Mucosa of gallbladder (tissue), 1 donor: Measurements from ENCODE around the gene RPTOR. TPM values are rescaled to one million over a fixed set of nuclear protein-coding genes. Genes with fewer than 3 reads are reported as not detected.
"Not testable (repeated sequence)": the region's sequence is repeated elsewhere in the genome, so short reads cannot be mapped to it uniquely, and the experiment has no call there.

Source experiments
- DNase-seq: peaks from one replicate; pipeline ENCODE4 v3.0.0-alpha.2; 2020; ENCODE audit warnings: low spot score
- total RNA-seq: library from RNA; stranded (reverse); gene quantifications from one replicate; pipeline ENCODE4 v1.2.1, GENCODE V29; 2021
- donor health status: DM: no; HTN: no; CAD: no.

Gene RPTOR
- total RNA-seq, 1 donor from 2014 or later, result 37.5 TPM

GRCh38 chr17:80693511-80693910, 148.9 kb downstream of the RPTOR start:
- DNase-seq, result no peak

DNA sequence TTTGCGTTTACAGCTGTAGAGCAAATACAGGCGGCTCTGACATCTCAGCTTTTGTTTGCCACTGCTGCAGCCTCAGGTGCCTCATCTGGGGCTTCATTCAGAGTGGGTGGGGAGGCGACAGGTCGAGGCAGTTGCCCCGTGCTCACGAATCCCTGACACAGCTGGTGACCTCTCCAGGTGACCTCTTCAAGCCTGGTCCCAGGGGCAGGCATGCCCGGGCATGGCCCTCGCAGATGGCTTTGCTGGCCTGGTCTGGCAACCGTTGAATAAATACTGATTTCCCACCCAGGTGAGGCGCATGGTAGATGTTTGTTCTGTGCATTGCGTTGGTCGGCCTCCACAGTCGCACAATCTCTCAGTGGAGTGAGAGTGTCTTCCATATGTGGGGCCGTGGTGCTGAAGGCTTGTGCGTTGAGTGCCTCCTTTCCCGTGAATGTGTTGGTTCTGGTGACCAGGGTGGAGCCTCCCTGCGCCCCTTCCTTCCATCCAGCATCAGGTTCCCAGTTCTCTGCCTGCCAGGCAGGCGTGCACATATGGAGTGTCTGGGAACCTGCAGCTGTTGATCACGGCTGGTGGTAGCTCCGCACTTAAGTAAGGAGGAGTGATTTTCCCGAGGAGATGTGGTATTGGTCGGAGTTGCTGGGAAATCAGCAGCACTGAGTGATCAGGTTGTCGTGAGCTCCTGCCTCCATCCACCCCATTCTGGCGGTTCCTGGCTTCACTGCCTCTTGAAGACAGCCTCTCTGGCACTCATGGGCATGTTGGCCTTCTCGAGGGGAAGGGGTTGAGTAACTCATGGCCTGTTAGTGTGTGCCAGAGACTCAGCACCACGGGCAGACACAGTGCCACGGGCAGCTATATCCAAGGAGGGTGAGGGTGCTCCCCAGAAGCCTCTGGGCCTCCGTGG, 149.7 kb downstream of the RPTOR start:
- DNase-seq, result no peak

GRCh38 chr17:80694992-80695912, 150.6 kb downstream of the RPTOR start:
- DNase-seq, result no peak

GRCh38 chr17:80695979-80696378, 151.3 kb downstream of the RPTOR start:
- no peak for DNase-seq

DNA sequence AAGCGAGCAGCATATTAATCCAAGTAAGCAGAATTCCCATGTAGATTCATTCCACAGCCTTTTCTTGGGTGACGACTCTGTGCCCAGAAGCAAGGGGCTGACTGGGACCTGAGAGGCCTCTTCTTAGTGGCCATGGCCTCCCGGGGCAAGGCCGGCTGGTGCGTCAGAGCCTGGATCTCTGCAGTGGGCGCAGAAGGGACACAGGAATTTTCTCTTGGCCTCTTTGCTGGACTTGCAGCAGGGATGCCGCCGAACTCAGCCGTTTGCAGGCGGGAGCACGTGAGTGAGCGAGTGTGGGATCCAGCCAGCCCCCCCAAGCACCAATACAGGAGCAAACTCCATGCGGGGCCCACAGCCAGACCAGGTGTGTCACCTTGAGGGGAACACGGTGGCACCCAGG, 151.8 kb downstream of the RPTOR start:
- no peak for DNase-seq

- DNase-seq, result no peak
Measured at GRCh38 chr17:80696964-80697363, 152.3 kb downstream of the RPTOR start.

DNA sequence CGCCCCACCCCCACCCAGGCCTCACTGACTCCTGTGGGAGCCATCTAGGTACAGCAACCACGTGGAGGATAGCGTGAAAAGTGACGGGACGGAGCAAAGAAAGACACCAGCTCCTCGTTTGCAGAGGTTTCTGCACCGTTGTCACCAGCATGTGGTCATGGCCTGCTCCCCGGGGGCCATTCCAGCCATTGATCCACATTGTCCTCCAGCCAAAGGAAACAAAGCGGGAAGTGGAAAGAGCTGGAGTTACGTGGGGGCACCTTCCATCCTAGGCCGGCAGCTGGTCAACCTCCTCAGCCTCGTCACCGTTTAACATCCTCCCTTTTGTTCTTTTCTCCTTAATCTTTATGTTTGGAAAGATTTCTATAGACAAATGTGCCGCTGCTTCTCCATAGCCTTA, 153.7 kb downstream of the RPTOR start:
- no peak for DNase-seq

DNA sequence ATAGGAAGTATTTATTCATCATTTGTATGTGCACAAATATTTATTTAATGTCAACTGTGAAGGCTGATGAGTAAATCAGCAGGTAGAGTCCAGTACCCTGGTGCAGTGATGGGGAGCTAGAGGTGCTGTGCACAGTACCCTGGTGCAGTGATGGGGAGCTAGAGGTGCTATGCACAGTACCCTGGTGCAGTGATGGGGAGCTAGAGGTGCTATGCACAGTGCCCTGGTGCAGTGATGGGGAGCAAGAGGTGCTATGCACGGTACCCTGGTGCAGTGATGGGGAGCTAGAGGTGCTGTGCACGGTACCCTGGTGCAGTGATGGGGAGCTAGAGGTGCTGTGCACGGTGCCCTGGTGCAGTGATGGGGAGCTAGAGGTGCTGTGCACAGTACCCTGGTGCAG, 154.6 kb downstream of the RPTOR start:
- not testable (repeated sequence) for DNase-seq

- DNase-seq, result no peak
Measured at GRCh38 chr17:80701730-80702129, 157.1 kb downstream of the RPTOR start.

DNA sequence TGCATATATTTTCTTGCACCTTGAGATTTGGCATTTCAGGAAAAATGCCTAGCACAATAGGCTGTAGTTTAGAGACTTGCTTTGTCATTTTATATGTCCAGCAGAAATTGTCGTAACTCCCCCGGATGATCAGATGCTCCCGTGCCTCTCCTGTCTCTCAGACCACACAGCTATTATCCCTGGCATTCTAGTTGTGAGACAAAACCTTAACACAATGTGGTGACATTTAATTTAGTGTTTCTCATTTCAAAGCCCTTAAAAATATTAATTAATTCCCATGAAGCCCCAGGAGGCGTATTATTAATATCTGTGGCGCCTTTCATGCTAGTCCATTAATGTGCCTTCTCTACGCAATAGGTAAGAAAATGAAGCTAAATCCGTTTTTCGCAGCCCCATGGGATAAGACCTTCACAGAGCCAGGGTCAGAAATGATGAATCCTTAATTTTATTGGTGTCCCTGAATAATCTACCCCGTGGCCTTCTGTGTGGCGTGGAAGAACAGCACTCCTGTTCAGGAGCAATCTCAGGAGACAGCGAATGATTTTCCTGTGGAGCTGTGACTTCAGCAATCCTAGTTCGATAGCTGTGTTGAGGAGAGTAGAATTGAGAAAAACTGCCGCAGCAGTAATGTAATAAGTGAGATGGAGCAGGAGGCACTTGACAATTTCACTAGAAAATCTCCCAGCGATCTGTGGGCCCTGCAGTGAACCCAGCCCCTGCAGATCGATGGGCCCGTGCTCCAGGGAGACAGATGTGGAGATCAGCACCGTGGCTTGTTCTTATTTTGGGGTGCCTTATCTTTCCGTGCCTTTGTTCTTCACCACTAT, 157.9 kb downstream of the RPTOR start:
- no peak for DNase-seq

DNA sequence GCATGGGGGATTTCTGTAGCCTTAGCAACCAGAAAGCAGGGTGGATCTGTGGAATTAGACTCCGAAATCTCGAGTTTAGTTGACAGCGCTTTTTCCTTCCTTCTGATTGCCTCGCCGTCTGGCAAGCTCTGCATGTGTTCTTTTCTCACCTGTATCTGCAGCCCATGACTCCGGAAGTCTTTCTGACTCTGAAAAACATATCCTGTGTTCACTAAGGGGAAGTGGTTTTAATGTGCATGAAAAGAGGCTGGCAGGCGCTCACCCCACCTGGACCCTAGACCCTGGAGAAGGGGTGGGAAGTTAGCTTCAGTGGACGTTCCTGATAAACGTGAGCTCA, 158.5 kb downstream of the RPTOR start:
- no peak for DNase-seq

GRCh38 chr17:80704381-80704819, 159.8 kb downstream of the RPTOR start:
- no peak for DNase-seq

DNA sequence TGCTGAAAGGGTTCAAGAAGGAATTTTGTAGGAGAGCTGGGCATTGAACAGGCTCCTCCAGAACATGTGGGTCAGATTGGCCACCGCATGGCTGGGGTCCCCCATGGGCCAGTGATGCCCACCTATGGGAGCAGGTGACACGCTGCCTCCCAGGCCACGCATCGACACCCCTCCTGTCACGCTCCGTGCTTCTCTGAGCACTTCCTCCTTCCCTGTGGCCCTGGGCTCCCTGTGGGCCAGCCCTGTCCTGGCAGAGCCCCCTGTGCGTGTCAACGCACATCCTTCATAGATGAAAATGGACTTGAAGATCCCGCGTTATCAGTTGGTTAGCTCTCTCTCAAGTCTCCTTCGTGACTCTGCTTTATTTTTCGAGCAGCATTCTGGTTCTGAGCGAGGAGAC, 160.3 kb downstream of the RPTOR start:
- DNase-seq, result no peak

DNA sequence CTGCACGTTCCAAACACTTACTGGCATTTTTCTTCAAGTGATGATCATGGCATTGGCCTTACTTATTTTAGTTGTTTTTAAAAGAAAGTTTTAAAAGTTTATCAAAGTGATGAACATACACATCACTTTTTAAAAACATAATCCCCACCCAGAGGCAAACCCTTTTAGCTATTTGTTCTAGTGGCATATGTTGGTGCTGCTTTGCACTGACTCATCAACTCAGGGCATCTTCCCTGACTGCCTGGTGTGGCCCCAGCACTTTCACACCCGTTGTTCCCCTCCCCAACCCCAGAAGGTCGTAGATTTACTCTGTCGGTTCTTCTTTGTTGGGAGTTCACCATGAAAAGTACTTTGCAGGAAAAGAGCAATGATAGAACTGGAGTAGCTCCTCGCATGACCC, 161.3 kb downstream of the RPTOR start:
- no peak for DNase-seq

- no peak for DNase-seq
Measured at GRCh38 chr17:80706463-80706867, 161.8 kb downstream of the RPTOR start.

- no peak for DNase-seq
Measured at GRCh38 chr17:80708480-80708879, 163.8 kb downstream of the RPTOR start.

- DNase-seq, result no peak
Measured at GRCh38 chr17:80709090-80709695, 164.6 kb downstream of the RPTOR start.

- no peak for DNase-seq
Measured at GRCh38 chr17:80710714-80711302, 166.2 kb downstream of the RPTOR start.

DNA sequence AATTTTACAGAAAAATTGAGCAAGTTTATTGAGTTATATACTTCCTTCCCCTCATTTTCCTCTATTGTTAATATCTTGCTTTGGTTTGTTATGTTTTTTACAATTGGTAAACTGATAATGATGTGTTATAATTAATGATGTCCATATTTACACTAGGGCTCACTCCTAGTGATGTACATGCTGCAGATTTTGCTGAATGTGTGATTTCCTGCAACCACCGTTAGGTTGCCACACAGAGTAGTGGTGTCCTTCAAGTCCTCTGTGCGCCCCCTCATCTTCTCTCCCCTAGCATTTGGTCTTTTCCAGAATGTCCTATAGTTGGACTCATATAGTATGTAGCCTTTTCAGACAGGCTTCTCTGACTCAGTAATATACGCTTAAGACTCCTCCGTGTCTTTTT, 167.5 kb downstream of the RPTOR start:
- no peak for DNase-seq

DNA sequence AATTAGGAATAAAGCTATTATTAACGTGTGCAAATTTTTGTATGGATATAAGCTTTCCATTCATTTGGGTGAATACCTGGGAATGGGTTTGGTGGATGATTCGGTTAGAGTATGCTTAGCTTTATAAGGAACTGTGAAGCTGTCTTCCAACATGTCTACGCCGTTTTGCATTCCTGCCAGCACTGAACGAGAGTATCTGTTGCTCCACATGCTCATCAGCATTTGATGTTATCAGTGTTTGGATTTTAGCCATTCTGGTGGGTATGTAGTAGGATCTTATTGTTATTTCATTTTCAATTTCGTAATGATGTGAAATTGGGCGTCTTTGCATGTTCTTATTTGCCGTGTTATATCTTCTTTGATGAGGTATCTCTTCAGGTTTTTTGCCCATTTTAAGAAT, 168.0 kb downstream of the RPTOR start:
- DNase-seq, result no peak
